CD14-positive monocyte (primary cell): Measurements from ENCODE around the gene TNFSF13. TPM values are rescaled to one million over a fixed set of nuclear protein-coding genes. Genes with fewer than 3 reads are reported as not detected.

ENCODE experiments used
- DNase-seq, 3 donors: peaks; one replicate each; pipeline ENCODE4 v3.0.0-alpha.2; 2011 to 2022
- H2AFZ ChIP-seq: 2 replicates; pipeline ENCODE4 v1.6.0; 2012; ENCODE audit warnings: mild to moderate bottlenecking, low read depth, low read length, inconsistent platforms; ENCODE audit not compliant: insufficient read depth, poor library complexity, severe bottlenecking
- H3K27ac ChIP-seq, 2 donors: 1 replicate in 1 of 2; 2 replicates in 1 of 2; pipeline ENCODE4 v1.5.1; 2012 to 2013; ENCODE audit warnings: low read length in 2 of 2, control low read depth in 1 of 2, inconsistent platforms in 1 of 2, low read depth in 1 of 2, mild to moderate bottlenecking in 1 of 2
- H3K27me3 ChIP-seq, 2 donors: one replicate each; pipeline versions ENCODE4 v1.6.0 to v1.6.1; 2011 to 2013; ENCODE audit warnings: low read length in 2 of 2; ENCODE audit not compliant: control insufficient read depth in 2 of 2, insufficient read depth in 2 of 2
- H3K36me3 ChIP-seq, 2 donors: replicated peaks in 1 of 2; 1 replicate in 1 of 2; 2 replicates in 1 of 2; pipeline versions ENCODE4 v1.5.1 to v1.6.1; 2012 to 2013; ENCODE audit warnings: low read length in 2 of 2, control low read depth in 1 of 2, inconsistent platforms in 1 of 2, mild to moderate bottlenecking in 1 of 2; ENCODE audit not compliant: insufficient read depth in 2 of 2, control insufficient read depth in 1 of 2
- H3K4me1 ChIP-seq, 2 donors: 1 replicate in 1 of 2; 2 replicates in 1 of 2; pipeline versions ENCODE4 v1.5.1 to v1.6.1; 2012 to 2013; ENCODE audit warnings: low read length in 2 of 2, control low read depth in 1 of 2, inconsistent platforms in 1 of 2, mild to moderate bottlenecking in 1 of 2, moderate library complexity in 1 of 2; ENCODE audit not compliant: insufficient read depth in 2 of 2, control insufficient read depth in 1 of 2
- H3K4me2 ChIP-seq: replicated peaks from 2 replicates; pipeline ENCODE3; 2012; ENCODE audit warnings: low read length, moderate library complexity, mild to moderate bottlenecking; ENCODE audit not compliant: poor library complexity, severe bottlenecking; ENCODE audit errors: extremely low read depth
- H3K4me3 ChIP-seq, 3 experiments: fragments of 200-600 bp in 1 of 3; sonication (generic) in 1 of 3; replicated peaks in 1 of 3; 1 replicate in 2 of 3; 2 replicates in 1 of 3; pipeline ENCODE4 v1.5.1; 2011 to 2013; ENCODE audit warnings: low read length in 3 of 3, mild to moderate bottlenecking in 3 of 3, control low read depth in 2 of 3, low read depth in 2 of 3, inconsistent platforms in 1 of 3, moderate library complexity in 1 of 3
- H3K79me2 ChIP-seq: 2 replicates; pipeline ENCODE4 v1.6.0; 2012; ENCODE audit warnings: mild to moderate bottlenecking, control low read depth, inconsistent platforms, low read length, moderate library complexity; ENCODE audit not compliant: insufficient read depth
- H3K9ac ChIP-seq: 2 replicates; pipeline ENCODE4 v1.6.0; 2017; ENCODE audit warnings: low read length, mild to moderate bottlenecking; ENCODE audit not compliant: insufficient read depth, poor library complexity, severe bottlenecking
- H3K9me3 ChIP-seq, 2 donors: replicated peaks in 1 of 2; 1 replicate in 1 of 2; 2 replicates in 1 of 2; pipeline versions ENCODE4 v1.5.1 to v1.6.1; 2012 to 2013; ENCODE audit warnings: low read length in 2 of 2, control low read depth in 1 of 2; ENCODE audit not compliant: control insufficient read depth in 1 of 2, insufficient read depth in 1 of 2
- H4K20me1 ChIP-seq: 2 replicates; pipeline ENCODE4 v1.6.0; 2012; ENCODE audit warnings: mild to moderate bottlenecking, low read length, control low read depth, moderate library complexity; ENCODE audit not compliant: insufficient read depth
- H3K27ac Mint-ChIP-seq, 7 donors: one replicate each; pipeline ENCODE4 v1.8.0; 2020; ENCODE audit warnings: mild to moderate bottlenecking in 7 of 7, mixed read lengths in 7 of 7, moderate library complexity in 6 of 7, inconsistent platforms in 2 of 7
- H3K27me3 Mint-ChIP-seq, 3 donors: one replicate each; pipeline ENCODE4 v1.8.0; 2021 to 2022; ENCODE audit warnings: low read depth in 3 of 3, mild to moderate bottlenecking in 3 of 3, mixed read lengths in 3 of 3, moderate library complexity in 3 of 3, inconsistent platforms in 1 of 3
- H3K36me3 Mint-ChIP-seq, 2 donors: one replicate each; pipeline ENCODE4 v1.8.0; 2020; ENCODE audit warnings: mixed read lengths in 2 of 2, inconsistent platforms in 1 of 2, mild to moderate bottlenecking in 1 of 2
- H3K4me1 Mint-ChIP-seq: one replicate; pipeline ENCODE4 v1.8.0; 2020; ENCODE audit warnings: mild to moderate bottlenecking, mixed read lengths
- H3K4me3 Mint-ChIP-seq, 2 donors: one replicate each; pipeline ENCODE4 v1.8.0; 2020; ENCODE audit warnings: mild to moderate bottlenecking in 2 of 2, mixed read lengths in 2 of 2, moderate library complexity in 1 of 2
- H3K9me3 Mint-ChIP-seq, 7 donors: one replicate each; pipeline ENCODE4 v1.8.0; 2020 to 2022; ENCODE audit warnings: mixed read lengths in 7 of 7, mild to moderate bottlenecking in 6 of 7, moderate library complexity in 6 of 7, inconsistent platforms in 2 of 7
- WGBS: methylation state at CpG from one replicate; pipeline ENCODE4 v1.1.5; 2013; ENCODE audit warnings: missing lambda C conversion rate; ENCODE audit not compliant: insufficient coverage; 5-methylcytosine and 5-hydroxymethylcytosine counted together
- intact Hi-C, 2 donors: fragments of 100-400 bp; cut with micrococcal nuclease; formaldehyde crosslinking; loops; one replicate each; pipeline versions ENCODE4 v1.15.0 to v1.15.1; 2023
- polyA plus RNA-seq, 3 donors: library from polyadenylated mRNA; depleted of rRNA in 1 of 3; unstranded in 2 of 3; stranded (reverse) in 1 of 3; fragments of 300-500 nt in 2 of 3; fragments of >200 nt in 1 of 3; fragmentation: Illumina TruSeq in 2 of 3; gene quantifications; 1 replicate in 2 of 3; 2 replicates in 1 of 3; pipeline ENCODE4 v1.2.3, GENCODE V29; 2012 to 2021
- TF ChIP-seq, protein P1 (sequence below): fragments of 200-600 bp; IDR thresholded peaks from one replicate; pipeline ENCODE4 v1.8.0; 2022; ENCODE audit warnings: antibody characterized with exemption, mild to moderate bottlenecking

TNFSF13 gene
- polyA plus RNA-seq, 3 donors: 236 to 523 (median 491) TPM

DNA sequence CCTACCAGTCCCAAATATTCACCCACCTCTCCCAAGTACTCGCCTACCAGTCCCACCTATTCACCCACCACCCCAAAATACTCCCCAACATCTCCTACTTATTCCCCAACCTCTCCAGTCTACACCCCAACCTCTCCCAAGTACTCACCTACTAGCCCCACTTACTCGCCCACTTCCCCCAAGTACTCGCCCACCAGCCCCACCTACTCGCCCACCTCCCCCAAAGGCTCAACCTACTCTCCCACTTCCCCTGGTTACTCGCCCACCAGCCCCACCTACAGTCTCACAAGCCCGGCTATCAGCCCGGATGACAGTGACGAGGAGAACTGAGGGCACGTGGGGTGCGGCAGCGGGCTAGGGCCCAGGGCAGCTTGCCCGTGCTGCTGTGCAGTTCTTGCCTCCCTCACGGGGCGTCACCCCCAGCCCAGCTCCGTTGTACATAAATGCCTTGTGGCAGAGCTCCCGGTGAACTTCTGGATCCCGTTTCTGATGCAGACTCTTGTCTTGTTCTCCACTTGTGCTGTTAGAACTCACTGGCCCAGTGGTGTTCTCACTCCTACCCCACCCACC, 44.6 kb upstream of the TNFSF13 start:
- Histone ChIP-seq H3K4me2 (no peak overlapping the region), H3K36me3 (peaks cover 51 to 57% of the 10 kb centered on the region in 2 donors), H3K9ac (no peak overlapping the region), H3K79me2 (no peaks in the 10 kb centered on the region), H3K27ac (no peak overlapping the region), H3K27me3 (no peaks in the 10 kb centered on the region), H3K4me3 (no peak overlapping the region), H4K20me1 (peaks cover 30% of the 10 kb centered on the region), H2AFZ (no peak overlapping the region), H3K4me1 (peaks cover 16 to 21% of the 10 kb centered on the region in 2 donors), H3K9me3 (no peaks in the 10 kb centered on the region)
- Mint-ChIP-seq H3K27me3 (peaks cover 0 to 2% (median 0%) of the 10 kb centered on the region in 3 donors), H3K36me3 (peaks cover 52 to 56% of the 10 kb centered on the region in 2 donors), H3K4me1 (peaks cover 23% of the 10 kb centered on the region), H3K9me3 (no peaks in the 10 kb centered on the region), H3K27ac (peak overlapping the region in 3 of 7 donors; percentile 31 to 50 (median 46)), H3K4me3 (no peak overlapping the region)
- 78% methylated on average over 14 of the region's 17 CpGs for WGBS
- intact Hi-C loops: loop anchor here (2.0 kb wide), 2 partner anchors 47 to 75 kb away; partner anchors contain the start of gene SENP3 (in 1 of the 2)
- TF ChIP-seq, protein P1, sequence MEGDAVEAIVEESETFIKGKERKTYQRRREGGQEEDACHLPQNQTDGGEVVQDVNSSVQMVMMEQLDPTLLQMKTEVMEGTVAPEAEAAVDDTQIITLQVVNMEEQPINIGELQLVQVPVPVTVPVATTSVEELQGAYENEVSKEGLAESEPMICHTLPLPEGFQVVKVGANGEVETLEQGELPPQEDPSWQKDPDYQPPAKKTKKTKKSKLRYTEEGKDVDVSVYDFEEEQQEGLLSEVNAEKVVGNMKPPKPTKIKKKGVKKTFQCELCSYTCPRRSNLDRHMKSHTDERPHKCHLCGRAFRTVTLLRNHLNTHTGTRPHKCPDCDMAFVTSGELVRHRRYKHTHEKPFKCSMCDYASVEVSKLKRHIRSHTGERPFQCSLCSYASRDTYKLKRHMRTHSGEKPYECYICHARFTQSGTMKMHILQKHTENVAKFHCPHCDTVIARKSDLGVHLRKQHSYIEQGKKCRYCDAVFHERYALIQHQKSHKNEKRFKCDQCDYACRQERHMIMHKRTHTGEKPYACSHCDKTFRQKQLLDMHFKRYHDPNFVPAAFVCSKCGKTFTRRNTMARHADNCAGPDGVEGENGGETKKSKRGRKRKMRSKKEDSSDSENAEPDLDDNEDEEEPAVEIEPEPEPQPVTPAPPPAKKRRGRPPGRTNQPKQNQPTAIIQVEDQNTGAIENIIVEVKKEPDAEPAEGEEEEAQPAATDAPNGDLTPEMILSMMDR: no peak
- no peak for DNase-seq

DNA sequence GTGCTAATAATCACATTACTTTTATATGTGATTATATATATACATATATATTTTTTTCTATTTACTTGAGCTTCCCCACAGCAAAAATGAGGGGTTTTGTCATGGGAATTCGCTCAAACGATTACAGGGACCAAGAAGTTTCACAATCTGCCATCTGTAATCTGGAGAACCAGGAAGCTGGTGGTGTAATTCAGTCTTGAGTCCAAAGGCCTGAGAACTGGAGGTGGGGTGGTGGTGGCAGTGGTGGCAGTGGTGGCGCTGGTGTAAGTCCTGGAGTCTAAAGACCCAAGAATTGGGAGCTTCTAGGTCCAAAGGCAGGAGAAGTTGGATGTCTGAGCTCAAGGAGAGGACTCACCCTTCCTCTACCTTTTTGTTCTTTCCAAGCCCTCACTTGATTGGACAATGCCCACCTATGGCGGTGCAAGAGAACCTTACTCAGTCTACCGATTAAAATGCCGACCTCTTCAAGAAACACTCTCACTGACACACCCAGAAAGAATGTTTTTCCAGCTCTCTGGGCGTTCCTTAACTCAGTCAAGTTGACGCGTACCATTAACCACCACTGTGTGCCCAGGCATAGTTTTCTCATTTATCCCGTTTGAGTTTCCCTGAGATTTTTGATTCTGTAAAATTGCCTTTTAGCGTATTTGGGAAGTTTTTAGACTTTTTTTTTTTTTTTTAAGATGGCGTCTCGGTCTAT, 42.5 kb upstream of the TNFSF13 start:
- Histone ChIP-seq H3K4me3 (peak overlapping the region in 1 of 3 experiments; percentile 17), H4K20me1 (peaks cover 26% of the 10 kb centered on the region), H3K4me2 (peak overlapping the region; percentile 35), H3K4me1 (peaks cover 16 to 21% of the 10 kb centered on the region in 2 donors), H3K79me2 (no peaks in the 10 kb centered on the region), H3K9ac (no peak overlapping the region), H3K27ac (peak overlapping the region; percentile 41 to 62), H3K36me3 (peaks cover 31 to 36% of the 10 kb centered on the region in 2 donors), H3K27me3 (no peaks in the 10 kb centered on the region), H2AFZ (no peak overlapping the region), H3K9me3 (no peaks in the 10 kb centered on the region)
- Mint-ChIP-seq H3K4me3 (peak overlapping the region in 1 of 2 donors; percentile 39), H3K36me3 (peaks cover 32 to 34% of the 10 kb centered on the region in 2 donors), H3K4me1 (peaks cover 23% of the 10 kb centered on the region), H3K9me3 (no peaks in the 10 kb centered on the region), H3K27ac (peak overlapping the region; percentile 52 to 88 (median 80)), H3K27me3 (peaks cover 0 to 2% (median 0%) of the 10 kb centered on the region in 3 donors)
- intact Hi-C loops: loop anchor here in 1 of 2 donors (1.0 to 2.0 kb wide), 2 partner anchors 45 to 73 kb away; partner anchors contain the start of gene SENP3
- DNase-seq: peak; percentile 24 to 67 (median 60)
- TF ChIP-seq, protein P1: no peak
- 94% methylated on average over 5 of the region's 13 CpGs for WGBS
